PC-3 (cell line): ENCODE results near the gene TARDBP.

ENCODE experiments used
- CTCF ChIP-seq: fragments of 300-600 bp; sonication (generic); conservative IDR thresholded peaks from 2 replicates; pipeline ENCODE4 v1.5.1; 2017; ENCODE audit warnings: antibody characterized with exemption, low read depth, mild to moderate bottlenecking, low read length
- EZH2 ChIP-seq: fragments of 300-600 bp; sonication (generic); IDR thresholded peaks from one replicate; pipeline ENCODE4 v1.6.1; 2017; ENCODE audit warnings: antibody characterized with exemption, mild to moderate bottlenecking, low read length; ENCODE audit not compliant: unreplicated experiment
- EZH2phosphoT487 ChIP-seq: fragments of 300-600 bp; sonication (generic); IDR thresholded peaks from 2 replicates; pipeline ENCODE4 v1.6.1; 2018; ENCODE audit warnings: mild to moderate bottlenecking, antibody characterized with exemption, low read length, borderline replicate concordance

- TF ChIP-seq EZH2 (no peak), CTCF (no peak), EZH2phosphoT487 (no peak)
Observed at GRCh38 chr1:11027316-11027715, 14.9 kb downstream of the TARDBP start.
